Stimulated activated naive B cell treated with anti-CD40 and anti-IgM and Interleukin-4, amounts not matched to agents 10 μg/mL and 1 μg/mL and 100 μg/mL, for 72 hours (primary cell): ENCODE data around the gene CHCHD1.
"Not testable (repeated sequence)": the region's sequence is repeated elsewhere in the genome, so short reads cannot be mapped to it uniquely, and the experiment has no call there.

ENCODE experiments used
- ATAC-seq, 2 donors: fragments of 150-1000 bp; cut with Tn5 transposase; replicated peaks; 2 replicates each; pipeline ENCODE4 v1.10.0; 2021; ENCODE audit warnings: moderate library complexity in 1 of 2
- DNase-seq: peaks from one replicate; pipeline ENCODE4 v3.0.0; 2021
- H3K27ac Mint-ChIP-seq: one replicate; pipeline ENCODE4 v1.8.0; 2022; ENCODE audit warnings: mild to moderate bottlenecking, mixed read lengths
- H3K27me3 Mint-ChIP-seq, 2 donors: one replicate each; pipeline ENCODE4 v1.8.0; 2022; ENCODE audit warnings: mixed read lengths in 2 of 2
- H3K36me3 Mint-ChIP-seq, 2 donors: one replicate each; pipeline ENCODE4 v1.8.0; 2022; ENCODE audit warnings: mixed read lengths in 2 of 2, mild to moderate bottlenecking in 1 of 2
- H3K4me1 Mint-ChIP-seq, 2 donors: one replicate each; pipeline ENCODE4 v1.8.0; 2022; ENCODE audit warnings: mixed read lengths in 2 of 2, mild to moderate bottlenecking in 1 of 2
- H3K4me3 Mint-ChIP-seq, 2 donors: one replicate each; pipeline ENCODE4 v1.8.0; 2022; ENCODE audit warnings: mild to moderate bottlenecking in 2 of 2, mixed read lengths in 2 of 2, moderate library complexity in 1 of 2
- H3K9me3 Mint-ChIP-seq, 2 donors: one replicate each; pipeline ENCODE4 v1.8.0; 2022; ENCODE audit warnings: mixed read lengths in 2 of 2, mild to moderate bottlenecking in 1 of 2

The CHCHD1 gene

GRCh38 chr10:73793456-73793855 lies 11.6 kb downstream of the CHCHD1 start:
- Mint-ChIP-seq H3K4me3 (no peak overlapping the region), H3K27ac (peak overlapping the region; percentile 67), H3K4me1 (peaks cover 0 to 2% of the 10 kb centered on the region in 2 donors), H3K9me3 (no peaks in the 10 kb centered on the region), H3K36me3 (peaks cover 61 to 83% of the 10 kb centered on the region in 2 donors), H3K27me3 (no peaks in the 10 kb centered on the region)
- ATAC-seq (no peak), DNase-seq (no peak)

- peaks cover 61 to 77% of the 10 kb centered on the region in 2 donors for H3K36me3 Mint-ChIP-seq
- not testable (repeated sequence) for H3K4me1 Mint-ChIP-seq, H3K9me3 Mint-ChIP-seq, H3K4me3 Mint-ChIP-seq, H3K27me3 Mint-ChIP-seq, DNase-seq, ATAC-seq
- H3K27ac Mint-ChIP-seq: peak overlapping the region; percentile 59
Measured at GRCh38 chr10:73795491-73795890, 13.6 kb downstream of the CHCHD1 start.

- not testable (repeated sequence) for H3K4me3 Mint-ChIP-seq, H3K27me3 Mint-ChIP-seq, ATAC-seq, H3K9me3 Mint-ChIP-seq, H3K27ac Mint-ChIP-seq, DNase-seq, H3K4me1 Mint-ChIP-seq
- peaks cover 58 to 76% of the 10 kb centered on the region in 2 donors for H3K36me3 Mint-ChIP-seq
Measured at GRCh38 chr10:73796035-73796434, 14.2 kb downstream of the CHCHD1 start.

GRCh38 chr10:73796766-73797165 lies 14.9 kb downstream of the CHCHD1 start:
- no peaks in the 10 kb centered on the region for H3K27me3 Mint-ChIP-seq
- H3K27ac Mint-ChIP-seq: peak overlapping the region; percentile 14
- H3K4me3 Mint-ChIP-seq: no peak overlapping the region
- peaks cover 0 to 4% of the 10 kb centered on the region in 2 donors for H3K4me1 Mint-ChIP-seq
- H3K36me3 Mint-ChIP-seq: peaks cover 55 to 74% of the 10 kb centered on the region in 2 donors
- DNase-seq (no peak), ATAC-seq (no peak)
- no peaks in the 10 kb centered on the region for H3K9me3 Mint-ChIP-seq

- Mint-ChIP-seq H3K9me3 (no peaks in the 10 kb centered on the region), H3K27me3 (no peaks in the 10 kb centered on the region), H3K36me3 (peaks cover 53 to 74% of the 10 kb centered on the region in 2 donors), H3K4me1 (peaks cover 0 to 4% of the 10 kb centered on the region in 2 donors), H3K4me3 (peak overlapping the region in 1 of 2 donors; percentile 1), H3K27ac (peak overlapping the region; percentile 37)
- DNase-seq (no peak), ATAC-seq (no peak)
Measured at GRCh38 chr10:73797324-73798025, 15.6 kb downstream of the CHCHD1 start.

GRCh38 chr10:73798087-73798486 lies 16.2 kb downstream of the CHCHD1 start:
- Mint-ChIP-seq H3K36me3 (peaks cover 56 to 73% of the 10 kb centered on the region in 2 donors), H3K27ac (peak overlapping the region; percentile 37), H3K27me3 (no peaks in the 10 kb centered on the region), H3K4me3 (peak overlapping the region in 1 of 2 donors; percentile 1), H3K9me3 (no peaks in the 10 kb centered on the region), H3K4me1 (peaks cover 5 to 7% of the 10 kb centered on the region in 2 donors)
- DNase-seq (no peak), ATAC-seq (no peak)

GRCh38 chr10:73798927-73799560 lies 17.2 kb downstream of the CHCHD1 start:
- no peaks in the 10 kb centered on the region for H3K9me3 Mint-ChIP-seq
- no peak overlapping the region for H3K27ac Mint-ChIP-seq
- peaks cover 50 to 73% of the 10 kb centered on the region in 2 donors for H3K36me3 Mint-ChIP-seq
- peaks cover 15 to 17% of the 10 kb centered on the region in 2 donors for H3K4me1 Mint-ChIP-seq
- no peak overlapping the region for H3K4me3 Mint-ChIP-seq
- H3K27me3 Mint-ChIP-seq: no peaks in the 10 kb centered on the region
- DNase-seq (no peak), ATAC-seq (no peak)

GRCh38 chr10:73799899-73800559 lies 18.2 kb downstream of the CHCHD1 start:
- H3K27ac Mint-ChIP-seq: peak overlapping the region; percentile 51
- H3K4me1 Mint-ChIP-seq: peaks cover 19 to 20% of the 10 kb centered on the region in 2 donors
- H3K9me3 Mint-ChIP-seq: no peaks in the 10 kb centered on the region
- DNase-seq: no peak
- no peak for ATAC-seq
- H3K4me3 Mint-ChIP-seq: no peak overlapping the region
- H3K27me3 Mint-ChIP-seq: no peaks in the 10 kb centered on the region
- peaks cover 47 to 69% of the 10 kb centered on the region in 2 donors for H3K36me3 Mint-ChIP-seq

- ATAC-seq: no peak
- Mint-ChIP-seq H3K27ac (peak overlapping the region; percentile 51), H3K36me3 (peaks cover 45 to 68% of the 10 kb centered on the region in 2 donors)
Measured at GRCh38 chr10:73800560-73801252, 18.9 kb downstream of the CHCHD1 start.

GRCh38 chr10:73801253-73801590 lies 19.4 kb downstream of the CHCHD1 start:
- Mint-ChIP-seq H3K27ac (no peak overlapping the region), H3K9me3 (no peaks in the 10 kb centered on the region), H3K27me3 (no peaks in the 10 kb centered on the region), H3K4me3 (no peak overlapping the region), H3K4me1 (peaks cover 22 to 23% of the 10 kb centered on the region in 2 donors), H3K36me3 (peaks cover 48 to 69% of the 10 kb centered on the region in 2 donors)
- DNase-seq: no peak
- ATAC-seq: no peak

More at GRCh38 chr10:73800560-73801252, 18.9 kb downstream of the CHCHD1 start:
- Mint-ChIP-seq H3K9me3 (no peaks in the 10 kb centered on the region), H3K4me3 (no peak overlapping the region), H3K4me1 (peaks cover 19% of the 10 kb centered on the region in 2 donors), H3K27me3 (no peaks in the 10 kb centered on the region)
- no peak for DNase-seq

- no peaks in the 10 kb centered on the region for H3K27me3 Mint-ChIP-seq
- peak overlapping the region; percentile 90 for H3K27ac Mint-ChIP-seq
- no peak for DNase-seq
- ATAC-seq: no peak
- H3K9me3 Mint-ChIP-seq: no peaks in the 10 kb centered on the region
- peaks cover 32 to 34% of the 10 kb centered on the region in 2 donors for H3K4me1 Mint-ChIP-seq
- H3K4me3 Mint-ChIP-seq: no peak overlapping the region
- H3K36me3 Mint-ChIP-seq: peaks cover 59 to 69% of the 10 kb centered on the region in 2 donors
Measured at GRCh38 chr10:73802276-73802991, 20.6 kb downstream of the CHCHD1 start.

GRCh38 chr10:73803680-73804286 lies 21.9 kb downstream of the CHCHD1 start:
- Mint-ChIP-seq H3K4me1 (peaks cover 32 to 40% of the 10 kb centered on the region in 2 donors), H3K9me3 (no peaks in the 10 kb centered on the region), H3K27ac (peak overlapping the region; percentile 90), H3K4me3 (peak overlapping the region; percentile 36 to 54), H3K36me3 (peaks cover 57 to 72% of the 10 kb centered on the region in 2 donors), H3K27me3 (no peaks in the 10 kb centered on the region)
- ATAC-seq (peak; percentile 92 to 95), DNase-seq (peak; percentile 37)

- Mint-ChIP-seq H3K36me3 (peaks cover 49 to 62% of the 10 kb centered on the region in 2 donors), H3K27ac (no peak overlapping the region), H3K9me3 (no peaks in the 10 kb centered on the region), H3K4me1 (peaks cover 40 to 60% of the 10 kb centered on the region in 2 donors), H3K4me3 (no peak overlapping the region), H3K27me3 (no peaks in the 10 kb centered on the region)
- DNase-seq (no peak), ATAC-seq (no peak)
Measured at GRCh38 chr10:73806176-73806950, 24.5 kb downstream of the CHCHD1 start.
